SU-DHL-6 (cell line): ENCODE measurements around the gene ARHGAP1.

ENCODE experiments used
- H2AFZ ChIP-seq: fragments of 200-600 bp; sonication (generic); 2 replicates; pipeline ENCODE4 v1.6.1; 2014; ENCODE audit warnings: low read depth, mild to moderate bottlenecking, moderate library complexity, mixed read lengths, antibody characterized with exemption, low read length; ENCODE audit not compliant: severe bottlenecking
- H3F3A ChIP-seq: fragments of 200-600 bp; shearing (Covaris generic); 2 replicates; pipeline ENCODE4 v1.6.0; 2016; ENCODE audit warnings: antibody characterized with exemption, mild to moderate bottlenecking; ENCODE audit not compliant: insufficient read depth
- H3K27ac ChIP-seq: fragments of 200-600 bp; sonication (generic); 2 replicates; pipeline ENCODE4 v1.5.1; 2016; ENCODE audit warnings: low read depth, mild to moderate bottlenecking, low read length, moderate library complexity, mixed read lengths
- H3K27me3 ChIP-seq: fragments of 200-600 bp; sonication (generic), shearing (Covaris generic); 2 replicates; pipeline ENCODE4 v1.6.0; 2014; ENCODE audit warnings: mild to moderate bottlenecking, low read length
- H3K36me3 ChIP-seq: fragments of 200-600 bp; sonication (generic); 2 replicates; pipeline ENCODE4 v1.6.1; 2014; ENCODE audit warnings: mild to moderate bottlenecking, low read length, mixed read lengths
- H3K4me2 ChIP-seq: fragments of 300-600, 200-600 bp; shearing (Covaris generic), sonication (generic); 2 replicates; pipeline ENCODE4 v1.6.0; 2014; ENCODE audit warnings: low read length, low read depth, mild to moderate bottlenecking; ENCODE audit not compliant: poor library complexity, severe bottlenecking
- H3K4me3 ChIP-seq: fragments of 200-600 bp; sonication (generic); 2 replicates; pipeline ENCODE4 v1.5.1; 2014; ENCODE audit warnings: antibody characterized with exemption, low read length, mild to moderate bottlenecking, mixed read lengths; ENCODE audit not compliant: insufficient read depth, poor library complexity, severe bottlenecking
- H3K79me2 ChIP-seq: fragments of 200-600 bp; sonication (generic); 2 replicates; pipeline ENCODE4 v1.6.1; 2014; ENCODE audit warnings: mild to moderate bottlenecking, low read length, moderate library complexity; ENCODE audit not compliant: insufficient read depth
- H3K9ac ChIP-seq: fragments of 200-600 bp; sonication (generic); 2 replicates; pipeline ENCODE4 v1.7.0; 2014; ENCODE audit warnings: mild to moderate bottlenecking, low read length
- H3K9me2 ChIP-seq: fragments of 200-600 bp; sonication (generic); replicated peaks from 2 replicates; pipeline ENCODE4 v1.6.1; 2014; ENCODE audit warnings: low read length; ENCODE audit not compliant: insufficient read depth
- H3K9me3 ChIP-seq: fragments of 200-600 bp; sonication (generic); 2 replicates; pipeline ENCODE4 v1.6.1; 2014; ENCODE audit warnings: low read length, mixed read lengths; ENCODE audit not compliant: insufficient read depth
- H4K20me1 ChIP-seq: fragments of 200-600 bp; sonication (generic); 2 replicates; pipeline ENCODE4 v1.6.1; 2014; ENCODE audit warnings: low read depth, mild to moderate bottlenecking, antibody characterized with exemption, low read length, moderate library complexity, mixed read lengths
- EZH2phosphoT487 ChIP-seq: fragments of 200-600 bp; sonication (generic), shearing (Covaris generic); conservative IDR thresholded peaks from 2 replicates; pipeline ENCODE4 v1.6.1; 2018; ENCODE audit warnings: mild to moderate bottlenecking, antibody characterized with exemption, low read length, moderate library complexity, mixed read lengths
- TF ChIP-seq, protein P1 (sequence below): fragments of 200-600 bp; sonication (generic); IDR thresholded peaks from one replicate; pipeline ENCODE4 v1.5.1; 2017; ENCODE audit warnings: antibody characterized with exemption, mild to moderate bottlenecking, low read length, moderate library complexity; ENCODE audit not compliant: insufficient read depth, poor library complexity, severe bottlenecking

The ARHGAP1 gene

DNA sequence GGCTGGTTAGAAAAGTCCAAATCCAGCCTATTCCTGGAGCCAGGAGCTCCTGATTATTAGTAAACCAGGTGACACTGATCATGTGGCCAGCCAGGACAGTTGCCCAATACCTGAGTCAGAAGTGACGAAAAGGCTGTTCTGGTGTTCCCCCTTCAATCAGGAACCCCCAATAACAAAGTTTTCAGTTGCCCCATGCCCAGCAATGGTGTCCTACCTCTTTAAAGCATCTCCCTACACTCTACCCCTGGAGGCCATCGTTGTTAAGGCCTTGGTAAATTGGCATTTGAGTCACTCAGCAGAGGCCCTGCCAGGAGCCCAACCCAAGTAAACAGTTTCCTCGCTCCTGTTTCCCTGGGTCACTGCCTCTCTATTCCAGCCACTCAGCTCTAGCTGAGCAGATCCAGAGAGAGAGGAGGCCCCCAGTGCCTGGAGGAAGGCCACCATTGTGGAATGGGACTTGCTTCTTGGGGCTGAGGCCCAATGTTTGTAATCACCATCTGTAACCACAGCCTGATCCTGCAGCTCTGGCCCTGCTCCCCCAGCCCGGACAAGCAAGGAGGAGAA, 25.0 kb downstream of the ARHGAP1 start:
- H3K9me2 ChIP-seq, result no peaks in the 10 kb centered on the region
- no peaks in the 10 kb centered on the region for H3K9me3 ChIP-seq
- H4K20me1 ChIP-seq, result no peaks in the 10 kb centered on the region
- no peak overlapping the region for H3K9ac ChIP-seq
- no peaks in the 10 kb centered on the region for H3K27me3 ChIP-seq
- no peak for TF ChIP-seq EZH2phosphoT487
- TF ChIP-seq, protein P1, sequence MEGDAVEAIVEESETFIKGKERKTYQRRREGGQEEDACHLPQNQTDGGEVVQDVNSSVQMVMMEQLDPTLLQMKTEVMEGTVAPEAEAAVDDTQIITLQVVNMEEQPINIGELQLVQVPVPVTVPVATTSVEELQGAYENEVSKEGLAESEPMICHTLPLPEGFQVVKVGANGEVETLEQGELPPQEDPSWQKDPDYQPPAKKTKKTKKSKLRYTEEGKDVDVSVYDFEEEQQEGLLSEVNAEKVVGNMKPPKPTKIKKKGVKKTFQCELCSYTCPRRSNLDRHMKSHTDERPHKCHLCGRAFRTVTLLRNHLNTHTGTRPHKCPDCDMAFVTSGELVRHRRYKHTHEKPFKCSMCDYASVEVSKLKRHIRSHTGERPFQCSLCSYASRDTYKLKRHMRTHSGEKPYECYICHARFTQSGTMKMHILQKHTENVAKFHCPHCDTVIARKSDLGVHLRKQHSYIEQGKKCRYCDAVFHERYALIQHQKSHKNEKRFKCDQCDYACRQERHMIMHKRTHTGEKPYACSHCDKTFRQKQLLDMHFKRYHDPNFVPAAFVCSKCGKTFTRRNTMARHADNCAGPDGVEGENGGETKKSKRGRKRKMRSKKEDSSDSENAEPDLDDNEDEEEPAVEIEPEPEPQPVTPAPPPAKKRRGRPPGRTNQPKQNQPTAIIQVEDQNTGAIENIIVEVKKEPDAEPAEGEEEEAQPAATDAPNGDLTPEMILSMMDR, result no peak
- no peak overlapping the region for H2AFZ ChIP-seq
- no peaks in the 10 kb centered on the region for H3K36me3 ChIP-seq
- H3K79me2 ChIP-seq, result no peaks in the 10 kb centered on the region
- no peak overlapping the region for H3K4me2 ChIP-seq
- H3K4me3 ChIP-seq, result no peak overlapping the region
- no peak overlapping the region for H3K27ac ChIP-seq
- H3F3A ChIP-seq, result no peaks in the 10 kb centered on the region

DNA sequence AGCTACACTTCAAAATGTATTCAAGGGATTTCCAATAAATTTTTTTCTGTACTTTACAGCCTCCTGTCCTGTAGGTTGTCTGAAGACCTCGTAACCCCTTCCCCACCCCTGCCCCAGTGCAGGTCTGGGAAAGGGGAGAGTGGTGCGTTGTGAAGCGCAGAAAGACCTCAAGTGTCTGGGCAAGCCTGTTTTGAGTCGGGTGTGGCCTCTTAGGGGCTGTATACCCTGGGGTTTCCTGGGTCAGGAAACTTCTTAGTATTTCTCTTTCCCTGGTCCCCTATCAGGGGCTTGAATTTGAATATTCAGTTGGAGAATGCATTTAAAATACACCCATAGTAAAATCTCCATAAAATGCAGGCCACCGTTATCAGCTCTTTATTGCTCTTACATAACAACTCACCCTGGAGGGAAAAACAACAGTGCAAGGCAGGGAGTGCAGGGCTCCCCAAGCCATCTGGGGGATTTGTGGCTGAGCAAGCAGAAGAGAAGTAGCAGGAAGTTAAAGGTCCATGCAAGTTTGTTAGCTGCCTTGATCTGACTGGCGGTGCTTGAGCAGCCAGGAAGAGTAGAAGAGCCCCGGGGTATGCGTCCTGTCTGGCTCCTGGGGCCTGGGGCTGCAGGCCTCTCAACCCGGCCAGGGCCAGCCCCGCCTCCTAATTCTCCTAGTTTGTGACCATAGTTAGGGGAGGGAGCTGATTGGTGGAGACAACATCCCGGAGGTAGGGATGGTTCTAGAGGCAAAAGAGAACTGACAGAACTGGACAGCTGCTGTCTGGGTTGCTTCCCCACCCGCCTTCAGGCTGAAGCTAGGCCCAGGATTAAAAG, 25.7 kb downstream of the ARHGAP1 start:
- H3F3A ChIP-seq, result no peaks in the 10 kb centered on the region
- H3K27me3 ChIP-seq, result no peaks in the 10 kb centered on the region
- H3K9me3 ChIP-seq, result no peaks in the 10 kb centered on the region
- no peak overlapping the region for H3K4me2 ChIP-seq
- TF ChIP-seq, protein P1, result no peak
- no peak for TF ChIP-seq EZH2phosphoT487
- H2AFZ ChIP-seq, result no peak overlapping the region
- no peak overlapping the region for H3K4me3 ChIP-seq
- H3K9me2 ChIP-seq, result no peaks in the 10 kb centered on the region
- H3K27ac ChIP-seq, result no peak overlapping the region
- no peaks in the 10 kb centered on the region for H3K36me3 ChIP-seq
- no peaks in the 10 kb centered on the region for H4K20me1 ChIP-seq
- H3K79me2 ChIP-seq, result no peaks in the 10 kb centered on the region
- no peak overlapping the region for H3K9ac ChIP-seq

DNA sequence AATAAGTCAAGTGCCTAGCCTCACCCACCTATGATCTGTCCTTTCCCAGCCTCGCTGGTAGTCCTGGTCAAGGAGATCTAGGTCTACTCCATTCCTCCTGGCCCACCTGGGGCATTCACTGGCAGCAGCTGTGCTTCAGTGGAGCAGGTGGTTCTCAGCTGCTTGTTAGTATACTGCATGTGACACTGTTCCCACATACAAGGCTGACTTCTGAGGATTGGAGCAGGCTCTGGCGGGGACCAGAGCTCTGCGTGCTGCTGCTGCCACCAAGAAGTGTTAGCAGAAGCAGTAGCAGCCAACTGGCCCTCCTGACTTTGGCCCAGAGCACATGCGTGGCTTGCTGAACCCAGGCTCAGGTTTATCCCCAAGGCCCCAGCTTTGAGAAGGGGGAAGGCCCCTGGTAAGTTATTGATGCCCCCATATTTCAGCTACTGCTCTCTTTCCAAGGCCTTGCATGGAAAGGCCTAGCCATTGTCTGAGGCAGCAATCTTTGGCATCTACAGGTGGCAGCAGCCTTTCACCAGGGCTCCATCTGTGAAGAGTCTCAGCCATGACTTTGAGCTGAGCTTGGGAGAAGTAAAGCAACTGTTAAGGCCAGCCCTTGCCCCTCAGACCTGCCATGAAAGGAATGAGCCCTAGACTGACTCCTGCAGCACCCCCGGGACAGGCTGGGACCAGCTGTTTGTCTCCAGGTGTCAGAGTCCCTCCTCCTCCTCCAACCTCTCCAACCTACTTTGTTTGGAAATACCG, 26.5 kb downstream of the ARHGAP1 start:
- H3K4me2 ChIP-seq, result no peak overlapping the region
- no peaks in the 10 kb centered on the region for H3K27me3 ChIP-seq
- no peaks in the 10 kb centered on the region for H4K20me1 ChIP-seq
- H3K79me2 ChIP-seq, result no peaks in the 10 kb centered on the region
- H2AFZ ChIP-seq, result no peak overlapping the region
- no peak overlapping the region for H3K9ac ChIP-seq
- no peaks in the 10 kb centered on the region for H3F3A ChIP-seq
- no peaks in the 10 kb centered on the region for H3K36me3 ChIP-seq
- no peak overlapping the region for H3K27ac ChIP-seq
- no peak for TF ChIP-seq EZH2phosphoT487
- TF ChIP-seq, protein P1, result no peak
- no peaks in the 10 kb centered on the region for H3K9me2 ChIP-seq
- H3K4me3 ChIP-seq, result no peak overlapping the region
- H3K9me3 ChIP-seq, result no peaks in the 10 kb centered on the region
